Small intestine (tissue), 7 donors: Measurements from ENCODE around the gene MRPL37. TPM values are rescaled to one million over a fixed set of nuclear protein-coding genes. Genes with fewer than 3 reads are reported as not detected.
A peak's percentile ranks its signal among the peaks of the same experiment; 100 is the strongest.

Experiments used
- DNase-seq, 2 donors: peaks; one replicate each; pipeline versions ENCODE4 v3.0.0 to v3.0.0-alpha.2; 2013
- FAIRE-seq: peaks from 2 replicates; lab custom pipeline; 2012; peaks lifted over from hg19 to GRCh38; lab: Jason Lieb, UNC
- H3K27ac ChIP-seq, 3 donors: one replicate each; pipeline ENCODE4 v1.5.1; 2013; ENCODE audit warnings: low read length in 2 of 3, mild to moderate bottlenecking in 2 of 3, control low read depth in 1 of 3, inconsistent platforms in 1 of 3, low read depth in 1 of 3, moderate library complexity in 1 of 3
- H3K27me3 ChIP-seq, 3 donors: one replicate each; pipeline ENCODE4 v1.6.1; 2013; ENCODE audit warnings: low read length in 3 of 3, inconsistent platforms in 1 of 3; ENCODE audit not compliant: control insufficient read depth in 3 of 3, insufficient read depth in 3 of 3
- H3K36me3 ChIP-seq, 3 donors: one replicate each; pipeline ENCODE4 v1.6.1; 2013; ENCODE audit warnings: low read length in 3 of 3, inconsistent platforms in 1 of 3, low read depth in 1 of 3, mild to moderate bottlenecking in 1 of 3, moderate library complexity in 1 of 3; ENCODE audit not compliant: control insufficient read depth in 3 of 3, insufficient read depth in 2 of 3
- H3K4me1 ChIP-seq, 3 donors: one replicate each; pipeline ENCODE4 v1.6.1; 2013; ENCODE audit warnings: low read length in 2 of 3, inconsistent platforms in 1 of 3, low read depth in 1 of 3, mild to moderate bottlenecking in 1 of 3, moderate library complexity in 1 of 3; ENCODE audit not compliant: control insufficient read depth in 3 of 3, insufficient read depth in 2 of 3
- H3K4me3 ChIP-seq, 3 donors: one replicate each; pipeline ENCODE4 v1.5.1; 2013; ENCODE audit warnings: low read length in 3 of 3, control low read depth in 1 of 3, inconsistent platforms in 1 of 3, low read depth in 1 of 3, mild to moderate bottlenecking in 1 of 3, moderate library complexity in 1 of 3
- H3K9me3 ChIP-seq, 2 donors: one replicate each; pipeline ENCODE4 v1.6.1; 2013; ENCODE audit warnings: low read depth in 1 of 2, low read length in 1 of 2; ENCODE audit not compliant: control insufficient read depth in 2 of 2, insufficient read depth in 1 of 2
- WGBS, 3 donors: extraction: QIAGEN DNeasy Blood & Tissue Kit; methylation state at CpG; one replicate each; pipeline ENCODE4 v1.1.7; 2013; 5-methylcytosine and 5-hydroxymethylcytosine counted together
- polyA plus RNA-seq, 4 donors: library from polyadenylated mRNA; stranded (reverse) in 3 of 4; unstranded in 1 of 4; fragments of 200-250 nt in 3 of 4; fragments of 120-200 nt in 1 of 4; gene quantifications; one replicate each; pipeline versions ENCODE4 v1.2.1 to v1.2.3, GENCODE V29; 2013
- donor health status: healthy with polysubstance abuse.
- donor health status: control.
- donor health status: control.
- donor health status: Bipolar disorder and iron deficiency.
- donor health status: healthy.

The MRPL37 gene
- polyA plus RNA-seq, 4 donors = 47.6 to 92.9 (median 69.6) TPM

DNA sequence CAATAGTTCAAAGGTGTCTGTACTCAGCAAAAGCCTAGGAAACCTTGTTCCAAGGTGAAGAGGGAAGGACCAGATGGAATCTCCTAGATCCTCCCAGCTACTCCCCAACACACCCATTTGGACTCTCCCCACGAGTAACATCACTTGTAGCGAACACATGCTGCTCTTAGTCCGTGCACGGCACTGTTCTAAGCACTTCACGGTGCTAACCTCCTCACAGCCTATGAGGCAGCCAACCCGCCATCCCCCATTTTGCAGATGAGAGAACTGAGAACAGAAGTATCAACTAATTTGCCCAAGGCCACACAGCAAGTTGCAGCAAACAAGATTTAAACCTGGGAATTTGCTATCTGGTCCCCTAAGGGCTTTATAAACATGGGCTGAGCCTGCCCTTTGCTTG, 24.3 kb downstream of the MRPL37 start:
- Histone ChIP-seq H3K4me1 (peaks cover 2 to 17% (median 10%) of the 10 kb centered on the region in 3 donors), H3K4me3 (no peak overlapping the region), H3K36me3 (peaks cover 0 to 84% (median 0%) of the 10 kb centered on the region in 3 donors), H3K27ac (no peak overlapping the region), H3K9me3 (no peaks in the 10 kb centered on the region), H3K27me3 (no peaks in the 10 kb centered on the region)
- FAIRE-seq (no peak), DNase-seq (no peak)
- WGBS, 3 donors = 80 to 88% (median 88%) methylated on average over 6 of the region's 6 CpGs

DNA sequence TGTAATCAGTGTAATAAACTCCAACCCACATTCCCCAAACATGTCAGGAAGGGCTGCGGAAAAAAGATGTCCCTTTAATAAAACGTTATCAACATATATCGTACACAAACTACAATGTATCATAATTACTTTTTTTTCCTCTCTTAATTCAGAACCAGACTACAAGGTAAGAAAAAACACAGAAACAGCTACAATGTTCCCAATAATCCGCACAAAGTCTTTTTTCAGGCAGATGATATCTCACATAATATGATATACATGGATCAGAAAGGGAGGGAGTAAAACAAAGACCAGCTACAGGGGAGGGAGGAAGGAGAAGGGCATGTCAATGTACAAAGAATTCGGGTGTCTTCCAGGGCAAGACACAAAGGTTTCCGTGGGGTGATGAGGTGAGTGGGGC, 25.4 kb downstream of the MRPL37 start:
- H3K36me3 ChIP-seq = peaks cover 0 to 85% (median 0%) of the 10 kb centered on the region in 3 donors
- H3K27ac ChIP-seq = no peak overlapping the region
- no peak for DNase-seq
- no peak for FAIRE-seq
- no peaks in the 10 kb centered on the region for H3K27me3 ChIP-seq
- 81 to 85% (median 85%) methylated on average over 6 of the region's 6 CpGs for WGBS, 3 donors
- H3K4me1 ChIP-seq = peaks cover 0 to 11% (median 0%) of the 10 kb centered on the region in 3 donors
- no peaks in the 10 kb centered on the region for H3K9me3 ChIP-seq
- no peak overlapping the region for H3K4me3 ChIP-seq

DNA sequence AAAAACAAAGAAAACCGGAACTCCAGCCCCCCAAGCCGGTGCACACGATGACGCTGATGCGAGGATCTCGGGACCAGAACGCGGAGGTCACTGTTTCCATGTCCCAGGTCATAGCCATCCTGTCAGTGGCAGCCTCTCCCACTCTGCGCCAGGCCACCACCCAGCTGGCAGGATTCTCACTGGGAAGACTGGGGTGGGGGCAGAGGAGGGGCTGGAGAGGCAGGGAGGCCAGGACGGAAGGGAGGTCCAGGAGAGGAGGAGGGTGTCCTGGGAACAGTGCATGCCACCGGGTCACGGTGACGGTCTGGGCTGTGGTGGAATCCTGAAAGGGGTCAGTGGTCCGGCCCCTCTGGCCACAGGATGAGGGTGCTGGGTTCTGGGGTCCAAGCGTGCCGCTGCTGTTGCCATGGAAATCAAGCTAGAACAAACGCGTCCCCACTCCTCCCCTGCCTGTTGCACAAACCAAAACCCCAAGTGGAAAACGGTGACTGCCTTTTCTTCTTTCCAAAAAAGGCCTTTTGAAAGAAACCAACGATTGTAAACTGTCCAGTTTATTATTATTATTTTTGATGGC, 26.1 kb downstream of the MRPL37 start:
- H3K36me3 ChIP-seq = peaks cover 0 to 78% (median 0%) of the 10 kb centered on the region in 3 donors
- H3K27me3 ChIP-seq = no peaks in the 10 kb centered on the region
- H3K9me3 ChIP-seq = no peaks in the 10 kb centered on the region
- FAIRE-seq (no peak), DNase-seq (no peak)
- 88 to 93% (median 93%) methylated on average over 20 of the region's 20 CpGs for WGBS, 3 donors
- no peak overlapping the region for H3K4me3 ChIP-seq
- peaks cover 0 to 11% (median 0%) of the 10 kb centered on the region in 3 donors for H3K4me1 ChIP-seq
- no peak overlapping the region for H3K27ac ChIP-seq

DNA sequence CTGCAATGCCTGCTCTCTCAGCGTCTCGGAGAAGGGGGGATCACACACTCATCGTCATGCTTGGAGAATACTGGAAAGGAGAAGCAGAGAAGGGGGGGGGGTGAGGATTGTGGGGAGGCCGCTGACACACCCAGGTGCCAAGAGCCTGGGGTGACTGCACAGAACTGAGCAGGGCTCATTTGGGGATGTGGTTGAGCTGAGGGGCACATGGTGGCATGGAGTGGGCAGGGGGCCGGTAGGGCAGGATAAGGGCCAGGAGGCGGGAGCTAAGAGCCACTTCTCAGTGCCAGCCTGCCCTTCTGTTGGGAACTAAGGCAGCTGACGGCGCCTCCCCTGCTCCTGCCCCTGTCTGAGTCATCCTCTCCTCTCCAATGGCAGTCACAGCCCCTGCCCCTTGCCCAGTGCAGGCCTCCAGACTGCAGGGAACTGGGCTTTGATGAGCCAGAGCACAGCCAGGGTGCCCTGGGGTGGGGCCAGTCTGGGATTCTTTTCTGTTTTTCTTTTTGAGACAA, 27.2 kb downstream of the MRPL37 start:
- DNase-seq (peak; percentile 72 to 78), FAIRE-seq (no peak)
- Histone ChIP-seq H3K27ac (peak overlapping the region in 1 of 3 donors; percentile 48), H3K27me3 (no peaks in the 10 kb centered on the region), H3K4me1 (peaks cover 0 to 11% (median 0%) of the 10 kb centered on the region in 3 donors), H3K4me3 (no peak overlapping the region), H3K36me3 (peaks cover 0 to 71% (median 0%) of the 10 kb centered on the region in 3 donors), H3K9me3 (peaks cover 0 to under 1% of the 10 kb centered on the region in 2 donors)
- 41 to 60% (median 42%) methylated on average over 8 of the region's 8 CpGs for WGBS, 3 donors

DNA sequence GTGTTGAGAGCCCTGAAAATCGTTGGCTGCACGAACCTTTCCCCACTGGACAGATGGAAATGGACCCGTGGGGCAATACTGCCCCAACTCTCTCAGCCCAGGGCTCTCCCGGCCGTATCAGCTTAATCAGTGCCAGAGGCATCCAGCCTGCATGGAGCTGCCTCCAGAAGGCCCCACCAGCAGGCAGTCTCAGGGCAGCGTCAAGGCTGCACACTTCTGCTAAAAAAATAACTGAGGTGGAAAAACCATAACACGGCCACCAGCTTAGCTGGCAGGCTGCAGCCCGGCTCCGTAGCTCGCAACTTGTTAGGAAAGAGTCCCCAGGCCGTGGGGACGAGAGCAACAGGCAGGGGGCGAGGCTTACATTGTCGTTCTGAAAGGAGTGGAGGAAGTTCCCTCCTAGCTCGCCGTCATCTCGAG, 27.9 kb downstream of the MRPL37 start:
- no peak overlapping the region for H3K4me3 ChIP-seq
- peaks cover 0 to 11% (median 0%) of the 10 kb centered on the region in 3 donors for H3K4me1 ChIP-seq
- FAIRE-seq = no peak
- peaks cover 0 to 68% (median 0%) of the 10 kb centered on the region in 3 donors for H3K36me3 ChIP-seq
- WGBS, 3 donors = 52 to 67% (median 57%) methylated on average over 17 of the region's 17 CpGs
- H3K27ac ChIP-seq = peak overlapping the region in 1 of 3 donors; percentile 48
- no peak for DNase-seq
- no peaks in the 10 kb centered on the region for H3K27me3 ChIP-seq
- peaks cover 0 to 5% of the 10 kb centered on the region in 2 donors for H3K9me3 ChIP-seq

DNA sequence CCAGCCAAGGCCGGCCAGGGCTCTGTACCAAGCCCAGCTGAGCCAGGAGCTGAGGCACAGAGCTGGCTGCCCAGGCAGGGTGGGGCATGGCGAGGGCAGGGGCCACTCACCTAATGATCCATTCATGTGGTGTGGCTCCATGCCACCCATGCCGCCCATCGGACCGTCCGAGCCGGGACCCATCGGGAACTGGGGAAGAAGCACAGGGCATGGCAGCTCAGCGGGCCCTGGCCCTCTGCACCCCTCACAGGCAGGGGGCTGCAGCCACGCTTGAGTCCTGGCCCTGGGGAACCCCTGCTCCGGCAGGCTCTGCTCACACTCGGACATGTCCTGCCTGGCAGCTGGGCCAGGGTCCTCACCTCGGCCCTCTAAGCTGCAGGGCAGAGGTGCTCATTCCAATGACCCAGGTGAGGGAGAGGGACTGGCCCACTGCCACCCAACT, 28.7 kb downstream of the MRPL37 start:
- peaks cover 0 to 60% (median 0%) of the 10 kb centered on the region in 3 donors for H3K36me3 ChIP-seq
- H3K4me3 ChIP-seq = no peak overlapping the region
- H3K4me1 ChIP-seq = peaks cover 0 to 11% (median 0%) of the 10 kb centered on the region in 3 donors
- DNase-seq = no peak
- no peak for FAIRE-seq
- H3K27me3 ChIP-seq = no peaks in the 10 kb centered on the region
- no peak overlapping the region for H3K27ac ChIP-seq
- WGBS, 3 donors = 92 to 97% (median 94%) methylated on average over 12 to 13 of the region's 13 CpGs
- peaks cover 0 to 5% of the 10 kb centered on the region in 2 donors for H3K9me3 ChIP-seq

DNA sequence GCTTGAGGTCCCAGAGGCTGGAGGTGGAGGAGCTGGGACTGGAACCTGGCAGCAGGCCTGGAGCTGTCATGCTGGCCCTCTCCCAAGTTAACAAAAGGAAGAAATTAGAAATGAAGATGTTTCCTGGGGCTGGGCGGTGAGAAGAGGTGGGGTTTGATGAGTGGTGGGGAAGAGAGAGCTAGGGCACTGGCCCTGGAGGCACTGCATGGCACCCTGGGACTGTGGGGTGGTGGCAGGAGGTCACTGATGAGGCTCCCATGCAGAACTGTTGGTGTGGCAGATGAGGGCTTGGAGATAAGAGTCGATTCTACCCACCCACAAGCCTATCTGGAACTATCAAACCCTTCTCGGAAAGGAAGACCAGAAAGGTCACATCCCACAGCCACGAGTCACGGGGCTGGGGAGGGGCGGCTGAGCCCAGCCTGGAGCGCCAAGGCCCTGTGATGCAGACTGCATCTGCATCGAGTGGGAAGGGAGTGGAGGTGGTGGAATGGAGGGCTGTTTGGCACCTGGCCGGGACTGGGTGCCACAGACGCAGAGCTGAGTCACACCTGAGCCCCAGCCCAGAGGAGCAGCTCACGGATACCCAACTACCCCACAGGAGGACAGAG, 29.4 kb downstream of the MRPL37 start:
- Histone ChIP-seq H3K27ac (no peak overlapping the region), H3K9me3 (peaks cover 0 to 5% of the 10 kb centered on the region in 2 donors), H3K4me3 (no peak overlapping the region), H3K36me3 (peaks cover 0 to 55% (median 0%) of the 10 kb centered on the region in 3 donors), H3K27me3 (no peaks in the 10 kb centered on the region), H3K4me1 (peaks cover 0 to 11% (median 0%) of the 10 kb centered on the region in 3 donors)
- WGBS, 3 donors = 43 to 56% (median 50%) methylated on average over 11 of the region's 11 CpGs
- no peak for DNase-seq
- FAIRE-seq = no peak

DNA sequence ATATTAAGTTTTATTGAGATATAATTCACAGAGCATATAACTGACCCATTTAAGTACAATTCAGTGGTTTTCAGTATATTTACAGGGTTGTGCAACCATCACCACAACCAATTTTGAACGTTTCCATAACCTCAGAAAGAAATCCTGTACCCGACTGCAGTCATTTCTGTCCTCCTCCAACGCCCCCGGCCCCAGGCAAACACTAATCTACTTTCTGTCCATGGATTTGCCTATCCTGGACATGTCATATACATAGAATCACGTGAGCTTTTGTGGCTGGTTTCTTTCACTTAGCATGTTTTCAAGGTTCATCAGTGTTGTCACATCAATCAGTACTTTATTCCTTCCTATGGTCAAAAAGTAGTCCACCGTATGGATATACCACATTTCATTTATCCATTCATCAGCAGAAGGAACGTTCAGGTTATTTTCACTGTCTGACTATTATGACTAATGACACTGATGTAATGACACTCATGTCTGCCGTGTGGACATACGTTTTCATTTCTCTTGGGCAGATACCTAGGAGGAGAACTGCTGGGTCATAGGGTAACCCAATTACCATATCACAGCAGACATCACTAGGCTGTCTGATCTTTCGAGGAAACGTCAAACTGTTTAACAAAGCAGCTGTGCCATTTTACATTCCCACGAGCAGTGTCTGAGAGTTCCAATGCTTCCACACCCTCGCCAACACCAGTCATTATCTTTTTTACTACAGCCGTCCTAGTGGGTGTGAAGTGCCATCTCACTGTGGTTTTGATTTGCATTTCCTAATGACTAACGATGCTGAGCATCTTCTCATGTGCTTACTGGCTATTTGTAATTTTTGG, 30.8 kb downstream of the MRPL37 start:
- no peak for FAIRE-seq
- 68 to 82% (median 76%) methylated on average over 15 of the region's 15 CpGs for WGBS, 3 donors
- Histone ChIP-seq H3K27me3 (no peaks in the 10 kb centered on the region), H3K27ac (no peak overlapping the region), H3K4me3 (no peak overlapping the region), H3K9me3 (peaks cover 0 to 5% of the 10 kb centered on the region in 2 donors), H3K4me1 (peaks cover 0 to 11% (median 0%) of the 10 kb centered on the region in 3 donors), H3K36me3 (peaks cover 0 to 47% (median 0%) of the 10 kb centered on the region in 3 donors)
- DNase-seq = no peak
